Parathyroid adenoma (tissue), 2 donors: ENCODE measurements around the gene PALM.

Source experiments
- H2AFZ ChIP-seq: fragments of 300-600 bp; sonication (generic); one replicate; pipeline ENCODE4 v1.7.0; 2017; ENCODE audit warnings: antibody characterized with exemption, mild to moderate bottlenecking
- H3K27ac ChIP-seq: fragments of 300-600 bp; sonication (generic); one replicate; pipeline ENCODE4 v1.7.0; 2017
- H3K27me3 ChIP-seq: fragments of 300-600 bp; sonication (generic); one replicate; pipeline ENCODE4 v1.7.0; 2017; ENCODE audit warnings: low read length; ENCODE audit not compliant: control insufficient read depth, insufficient read depth
- H3K36me3 ChIP-seq: fragments of 300-600 bp; sonication (generic); one replicate; pipeline ENCODE4 v1.7.0; 2017; ENCODE audit warnings: low read length; ENCODE audit not compliant: control insufficient read depth, insufficient read depth
- H3K4me1 ChIP-seq: fragments of 300-600 bp; sonication (generic); one replicate; pipeline ENCODE4 v1.7.0; 2017; ENCODE audit warnings: control low read depth
- H3K4me2 ChIP-seq: fragments of 300-600 bp; sonication (generic); one replicate; pipeline ENCODE4 v1.7.0; 2017; ENCODE audit warnings: low read length
- H3K4me3 ChIP-seq: fragments of 300-600 bp; sonication (generic); one replicate; pipeline ENCODE4 v1.7.0; 2017; ENCODE audit warnings: low read depth, low read length
- H3K79me2 ChIP-seq: fragments of 300-600 bp; sonication (generic); one replicate; pipeline ENCODE4 v1.7.0; 2017; ENCODE audit warnings: control low read depth
- H3K9ac ChIP-seq: fragments of 300-600 bp; sonication (generic); one replicate; pipeline ENCODE4 v1.7.0; 2017; ENCODE audit warnings: mild to moderate bottlenecking
- H3K9me3 ChIP-seq: fragments of 300-600 bp; sonication (generic); one replicate; pipeline ENCODE4 v1.7.0; 2017; ENCODE audit warnings: low read length; ENCODE audit not compliant: control insufficient read depth
- TF ChIP-seq, protein P1 (sequence below): fragments of 300-600 bp; sonication (generic); IDR thresholded peaks from one replicate; pipeline ENCODE4 v1.7.0; 2017; ENCODE audit warnings: antibody characterized with exemption, mild to moderate bottlenecking
- donor health status: primary hyperparathyroidism.

Gene PALM

DNA sequence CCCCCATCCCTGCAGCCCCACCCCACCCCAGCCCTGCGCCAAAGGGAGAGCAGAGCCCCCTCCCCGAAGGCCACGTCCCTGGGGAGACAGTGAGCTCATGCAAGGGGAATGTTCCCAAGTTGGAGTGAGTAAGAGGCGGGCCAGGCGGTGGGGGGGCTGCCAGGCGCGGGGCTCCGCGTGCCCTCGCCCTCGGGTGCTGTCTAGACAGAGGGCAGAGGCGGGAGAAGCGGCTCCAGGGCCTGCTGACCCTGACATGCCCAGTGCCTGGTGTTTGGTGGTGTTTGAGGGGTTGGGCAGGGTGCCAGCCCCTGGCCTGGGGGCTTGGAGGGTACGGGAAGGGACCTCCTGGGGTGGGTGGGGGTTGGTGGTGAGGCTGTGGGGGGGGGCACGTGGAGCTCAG is 31.5 kb upstream of the PALM start:
- Histone ChIP-seq H3K79me2 (no peaks in the 10 kb centered on the region), H3K9me3 (no peaks in the 10 kb centered on the region), H3K9ac (no peak overlapping the region), H3K36me3 (no peaks in the 10 kb centered on the region), H3K27ac (no peak overlapping the region), H3K4me2 (no peak overlapping the region), H3K4me3 (no peak overlapping the region), H2AFZ (no peak overlapping the region), H3K27me3 (no peaks in the 10 kb centered on the region), H3K4me1 (peaks cover 4% of the 10 kb centered on the region)
- TF ChIP-seq, protein P1, sequence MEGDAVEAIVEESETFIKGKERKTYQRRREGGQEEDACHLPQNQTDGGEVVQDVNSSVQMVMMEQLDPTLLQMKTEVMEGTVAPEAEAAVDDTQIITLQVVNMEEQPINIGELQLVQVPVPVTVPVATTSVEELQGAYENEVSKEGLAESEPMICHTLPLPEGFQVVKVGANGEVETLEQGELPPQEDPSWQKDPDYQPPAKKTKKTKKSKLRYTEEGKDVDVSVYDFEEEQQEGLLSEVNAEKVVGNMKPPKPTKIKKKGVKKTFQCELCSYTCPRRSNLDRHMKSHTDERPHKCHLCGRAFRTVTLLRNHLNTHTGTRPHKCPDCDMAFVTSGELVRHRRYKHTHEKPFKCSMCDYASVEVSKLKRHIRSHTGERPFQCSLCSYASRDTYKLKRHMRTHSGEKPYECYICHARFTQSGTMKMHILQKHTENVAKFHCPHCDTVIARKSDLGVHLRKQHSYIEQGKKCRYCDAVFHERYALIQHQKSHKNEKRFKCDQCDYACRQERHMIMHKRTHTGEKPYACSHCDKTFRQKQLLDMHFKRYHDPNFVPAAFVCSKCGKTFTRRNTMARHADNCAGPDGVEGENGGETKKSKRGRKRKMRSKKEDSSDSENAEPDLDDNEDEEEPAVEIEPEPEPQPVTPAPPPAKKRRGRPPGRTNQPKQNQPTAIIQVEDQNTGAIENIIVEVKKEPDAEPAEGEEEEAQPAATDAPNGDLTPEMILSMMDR, result no peak

DNA sequence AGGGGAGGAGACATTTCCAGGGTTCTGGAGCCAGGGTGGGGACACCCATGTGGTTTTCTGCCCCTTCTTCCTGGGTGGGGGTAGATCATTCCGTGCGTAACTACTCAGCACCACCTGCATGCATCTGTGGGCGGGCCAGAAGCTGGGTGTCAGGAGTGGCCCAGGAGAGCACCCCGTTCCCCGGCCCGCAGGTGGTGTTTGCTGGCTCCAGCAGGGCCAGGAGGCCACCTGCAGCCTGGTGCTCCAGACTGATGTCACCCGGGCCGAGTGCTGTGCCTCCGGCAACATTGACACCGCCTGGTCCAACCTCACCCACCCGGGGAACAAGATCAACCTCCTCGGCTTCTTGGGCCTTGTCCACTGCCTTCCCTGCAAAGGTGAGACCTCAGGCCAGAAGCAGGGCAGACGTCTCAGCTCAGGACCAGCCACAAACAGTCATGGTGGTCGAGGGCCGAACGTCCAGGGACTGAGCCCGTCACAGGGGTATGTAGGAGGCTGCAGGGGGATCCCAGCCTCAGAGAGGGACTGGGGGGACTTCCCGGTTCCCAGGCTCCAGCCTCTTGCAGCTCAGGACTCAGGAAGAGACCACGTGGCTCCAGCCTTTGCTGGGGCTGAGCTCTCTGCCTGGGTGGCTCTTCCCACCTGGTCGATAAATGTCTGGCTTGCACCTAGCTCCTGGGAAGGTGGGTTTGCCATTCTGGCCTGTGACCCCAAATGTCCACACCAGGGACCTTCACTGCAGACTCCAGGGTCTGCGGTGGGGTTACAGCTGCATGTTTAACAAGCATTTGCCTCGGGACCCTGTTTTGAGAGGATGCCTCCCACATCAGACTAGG is 30.9 kb upstream of the PALM start:
- TF ChIP-seq, protein P1, result no peak
- Histone ChIP-seq H3K9me3 (no peaks in the 10 kb centered on the region), H3K4me1 (peaks cover 4% of the 10 kb centered on the region), H3K9ac (no peak overlapping the region), H3K4me3 (no peak overlapping the region), H3K4me2 (no peak overlapping the region), H3K79me2 (no peaks in the 10 kb centered on the region), H2AFZ (no peak overlapping the region), H3K27ac (no peak overlapping the region), H3K36me3 (no peaks in the 10 kb centered on the region), H3K27me3 (no peaks in the 10 kb centered on the region)

DNA sequence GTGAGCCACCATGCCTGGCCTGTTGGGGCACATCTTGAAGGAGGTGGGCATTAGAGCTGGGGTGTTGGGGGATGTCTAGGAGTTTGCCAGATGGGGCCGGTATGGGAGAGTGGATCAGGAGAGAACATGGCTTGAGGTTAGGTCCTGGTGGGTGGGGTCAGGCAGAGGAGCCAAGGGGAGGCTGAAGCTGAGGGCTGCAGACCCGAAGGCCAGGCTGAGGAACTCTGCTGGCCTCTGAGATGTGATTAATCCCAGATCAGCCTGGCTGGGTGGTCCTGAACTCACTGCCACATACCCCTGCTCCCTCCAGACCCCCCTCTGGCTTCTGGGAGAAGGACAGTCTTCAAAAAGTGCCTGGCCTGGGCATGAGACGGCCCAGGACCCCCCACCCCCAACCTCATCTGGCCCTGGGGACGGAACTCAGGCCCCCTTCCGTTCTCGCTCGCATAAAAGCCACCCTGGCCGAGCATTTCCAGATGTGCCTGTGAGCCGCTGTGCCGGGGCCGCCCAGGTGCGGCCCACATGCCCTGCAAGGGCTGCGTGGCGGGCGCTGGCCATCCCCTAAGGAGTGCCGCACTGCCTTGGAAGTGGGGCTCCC is 29.8 kb upstream of the PALM start:
- Histone ChIP-seq H3K9ac (no peak overlapping the region), H3K79me2 (no peaks in the 10 kb centered on the region), H3K27ac (no peak overlapping the region), H3K4me2 (no peak overlapping the region), H3K4me3 (no peak overlapping the region), H3K27me3 (no peaks in the 10 kb centered on the region), H2AFZ (no peak overlapping the region), H3K36me3 (no peaks in the 10 kb centered on the region), H3K9me3 (no peaks in the 10 kb centered on the region), H3K4me1 (peaks cover 4% of the 10 kb centered on the region)
- TF ChIP-seq, protein P1, result no peak

DNA sequence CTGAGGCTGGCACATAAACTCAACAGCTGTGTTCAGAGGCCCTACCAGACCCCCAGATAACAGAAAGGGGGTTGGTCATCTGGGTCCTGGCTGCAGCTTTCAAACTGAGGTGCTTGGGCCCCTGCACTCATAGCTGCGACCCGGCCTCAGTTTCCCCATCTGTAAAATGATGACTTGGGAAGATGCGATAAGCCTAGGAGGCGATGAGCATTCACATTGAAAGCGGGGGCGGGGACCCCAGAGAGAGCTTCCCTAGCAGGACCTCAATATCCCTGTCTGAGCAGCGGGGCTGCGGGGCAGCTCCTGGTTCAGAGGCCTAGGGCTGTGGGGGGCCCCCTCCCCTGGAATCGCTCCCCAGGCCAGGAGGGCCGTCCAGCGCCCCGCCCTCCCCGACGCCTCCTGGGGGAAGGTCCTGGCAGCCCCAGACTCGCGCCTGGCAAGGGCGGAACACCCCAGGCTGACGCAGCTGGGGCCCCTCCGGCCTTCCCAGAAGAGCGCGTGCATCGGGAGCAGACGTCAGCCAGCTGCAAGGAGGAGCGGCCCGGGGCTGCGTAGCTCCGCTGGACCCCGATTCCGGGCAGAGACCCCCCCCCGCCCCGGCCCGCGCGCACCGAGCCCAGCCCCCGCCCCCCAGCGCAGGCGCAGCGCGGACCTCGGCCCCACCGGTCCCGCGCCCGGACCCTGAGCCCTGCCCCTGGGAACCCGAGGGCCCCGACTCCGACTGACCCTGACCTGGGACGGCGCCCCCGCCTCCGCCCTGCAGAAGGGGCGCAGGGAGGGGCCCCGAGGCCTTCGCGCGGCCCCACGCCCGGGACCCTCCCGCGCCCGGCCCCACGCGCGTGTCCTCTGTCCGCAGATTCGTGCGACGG is 29.1 kb upstream of the PALM start:
- Histone ChIP-seq H3K79me2 (no peaks in the 10 kb centered on the region), H3K9ac (no peak overlapping the region), H3K9me3 (no peaks in the 10 kb centered on the region), H3K4me1 (peaks cover 4% of the 10 kb centered on the region), H3K27ac (no peak overlapping the region), H3K36me3 (no peaks in the 10 kb centered on the region), H3K4me2 (peak overlapping the region; percentile 92), H3K4me3 (peak overlapping the region; percentile 71), H3K27me3 (no peaks in the 10 kb centered on the region), H2AFZ (peak overlapping the region; percentile 82)
- TF ChIP-seq, protein P1, result no peak
